Measurements from ENCODE around the gene CHMP6.

The CHMP6 gene

GRCh38 chr17:80992077-80992947 is 671 bp downstream of the CHMP6 start:
- no peak for TF ChIP-seq MYC (IDR thresholded peaks at IDR 0.05; ENCODE audit: low read depth, low read length)
- TF ChIP-seq POLR2A (IDR thresholded peaks at IDR 0.05; ENCODE audit: extremely low read depth, insufficient read length), result no peak
- TF ChIP-seq CTCF (IDR thresholded peaks at IDR 0.05; ENCODE audit: low read depth, low read length), result no peak
- no peak for TF ChIP-seq MAX (IDR thresholded peaks at IDR 0.05; ENCODE audit: low read depth, low read length)
- peak overlapping the region; percentile 64 for H3K4me3 ChIP-seq (ENCODE audit: low read depth, low read length)
- peak; percentile 32 for DNase-seq (ENCODE audit: low read depth)

GRCh38 chr17:80992948-80993624 is 1.4 kb downstream of the CHMP6 start:
- no peak for DNase-seq (ENCODE audit: low read depth)
- TF ChIP-seq MYC (IDR thresholded peaks at IDR 0.05; ENCODE audit: low read depth, low read length), result no peak
- no peak for TF ChIP-seq CTCF (IDR thresholded peaks at IDR 0.05; ENCODE audit: low read depth, low read length)
- TF ChIP-seq POLR2A (IDR thresholded peaks at IDR 0.05; ENCODE audit: extremely low read depth, insufficient read length), result no peak
- TF ChIP-seq MAX (IDR thresholded peaks at IDR 0.05; ENCODE audit: low read depth, low read length), result no peak
- peak overlapping the region; percentile 64 for H3K4me3 ChIP-seq (ENCODE audit: low read depth, low read length)

- no peak for TF ChIP-seq MYC (IDR thresholded peaks at IDR 0.05; ENCODE audit: low read depth, low read length)
- TF ChIP-seq CTCF (IDR thresholded peaks at IDR 0.05; ENCODE audit: low read depth, low read length), result no peak
- no peak for TF ChIP-seq MAX (IDR thresholded peaks at IDR 0.05; ENCODE audit: low read depth, low read length)
- TF ChIP-seq POLR2A (IDR thresholded peaks at IDR 0.05; ENCODE audit: extremely low read depth, insufficient read length), result no peak
- no peak for DNase-seq (ENCODE audit: low read depth)
- no peak overlapping the region for H3K4me3 ChIP-seq (ENCODE audit: low read depth, low read length)
Measured at GRCh38 chr17:80995131-80995530, 3.5 kb downstream of the CHMP6 start.

GRCh38 chr17:80996422-80997305 is 5.0 kb downstream of the CHMP6 start:
- DNase-seq (ENCODE audit: low read depth), result no peak
- TF ChIP-seq MAX (IDR thresholded peaks at IDR 0.05; ENCODE audit: low read depth, low read length) (no peak), MYC (IDR thresholded peaks at IDR 0.05; ENCODE audit: low read depth, low read length) (0 out of 2 replicates have a peak, but pooled peaks have one; percentile 12)
- H3K4me3 ChIP-seq (ENCODE audit: low read depth, low read length), result no peak overlapping the region

- DNase-seq (ENCODE audit: low read depth), result peak; percentile 96
- TF ChIP-seq MAX (IDR thresholded peaks at IDR 0.05; ENCODE audit: low read depth, low read length), result peak; percentile 37; the same call in 1 of the 2 replicates
- no peak for TF ChIP-seq POLR2A (IDR thresholded peaks at IDR 0.05; ENCODE audit: extremely low read depth, insufficient read length)
- peak overlapping the region; percentile 11 for H3K4me3 ChIP-seq (ENCODE audit: low read depth, low read length)
Measured at GRCh38 chr17:80997424-80998117, 5.9 kb downstream of the CHMP6 start.

Measured in NB4 (cell line).